K562 (cell line): Measurements from ENCODE around the gene COMMD10. TPM values are rescaled to one million over a fixed set of nuclear protein-coding genes. Genes with fewer than 3 reads are reported as not detected.

Source experiments
- ATAC-seq: fragments of 200-7000 bp; cut with Tn5 transposase; 3 replicates; pipeline ENCODE4 v1.9.1; 2020; ENCODE audit warnings: moderate library complexity
- BruUV-seq: library from RNA; stranded (reverse); fragments of 400-500 nt; replicated peaks from 2 replicates; lab custom pipeline; 2021; lab: Mats Ljungman, UMichigan
- CTCF ChIA-PET: fragments of 300-600 bp; formaldehyde crosslinking; extraction: SDS; loops from one replicate; lab custom pipeline; 2021; ENCODE audit warnings: low intra/inter-chr PET ratio; lab: Yijun Ruan, JAX
- POLR2A ChIA-PET: fragments of 300-600, 350-650 bp; sonication (Branson Sonifier 250); formaldehyde crosslinking; extraction: SDS; loops from one replicate; lab custom pipeline; 2021; ENCODE audit warnings: antibody characterized with exemption, inconsistent platforms; lab: Yijun Ruan, JAX
- DNase-seq, 4 experiments: peaks; one replicate each; pipeline versions ENCODE4 v3.0.0 to v3.0.0-alpha.2; 2011 to 2018; ENCODE audit warnings: low spot score in 3 of 4, mixed read lengths in 3 of 4; ENCODE audit errors: extremely low read depth in 1 of 4
- FAIRE-seq: peaks from 2 replicates; lab custom pipeline; 2011; peaks lifted over from hg19 to GRCh38; lab: Jason Lieb, UNC
- H2AFZ ChIP-seq: 2 replicates; pipeline ENCODE4 v1.6.0; 2011; ENCODE audit warnings: low read depth, low read length, control low read depth, inconsistent platforms
- H3K27ac ChIP-seq: fragments of 200-600 bp; 3 replicates; pipeline ENCODE4 v1.8.0; 2011; ENCODE audit warnings: low read depth, mild to moderate bottlenecking, control low read depth, inconsistent platforms, low read length, moderate library complexity, mixed read lengths; ENCODE audit errors: extremely low read depth
- H3K27me3 ChIP-seq, 2 experiments: fragments of 300-600 bp in 1 of 2; 2 replicates in 1 of 2; 3 replicates in 1 of 2; pipeline versions ENCODE4 v1.6.0 to v1.8.0; 2011; ENCODE audit warnings: inconsistent platforms in 2 of 2, low read length in 2 of 2, mild to moderate bottlenecking in 1 of 2, mixed read lengths in 1 of 2, moderate library complexity in 1 of 2; ENCODE audit not compliant: control insufficient read depth in 2 of 2, insufficient read depth in 2 of 2
- H3K36me3 ChIP-seq: fragments of 300-600 bp; 3 replicates; pipeline ENCODE4 v1.8.0; 2011; ENCODE audit warnings: mild to moderate bottlenecking, low read length, inconsistent platforms; ENCODE audit not compliant: control insufficient read depth, insufficient read depth
- H3K4me1 ChIP-seq, 2 experiments: fragments of 200-600 bp in 1 of 2; replicated peaks in 1 of 2; 2 replicates in 1 of 2; 3 replicates in 1 of 2; pipeline versions ENCODE4 v1.5.1 to v1.8.0; 2011; ENCODE audit warnings: inconsistent platforms in 2 of 2, low read length in 2 of 2, mild to moderate bottlenecking in 1 of 2, mixed read lengths in 1 of 2, moderate library complexity in 1 of 2; ENCODE audit not compliant: control insufficient read depth in 2 of 2, insufficient read depth in 2 of 2
- H3K4me2 ChIP-seq: 2 replicates; pipeline ENCODE4 v1.6.1; 2011; ENCODE audit warnings: low read length, control low read depth, inconsistent platforms, mixed read lengths; ENCODE audit not compliant: insufficient read depth
- H3K4me3 ChIP-seq: fragments of 200-600 bp; sonication (generic), shearing (Covaris generic); 2 replicates; pipeline ENCODE4 v1.5.1; 2016; ENCODE audit warnings: control low read depth, inconsistent platforms
- H3K79me2 ChIP-seq: fragments of 200-600 bp; 3 replicates; pipeline ENCODE4 v1.8.0; 2011; ENCODE audit warnings: low read length, inconsistent platforms; ENCODE audit not compliant: control insufficient read depth, insufficient read depth
- H3K9ac ChIP-seq, 2 experiments: 2 replicates each; pipeline versions ENCODE4 v1.6.0 to v1.6.1; 2011; ENCODE audit warnings: low read depth in 2 of 2, low read length in 2 of 2, control low read depth in 1 of 2, inconsistent platforms in 1 of 2, mild to moderate bottlenecking in 1 of 2, mixed read lengths in 1 of 2; ENCODE audit not compliant: insufficient read depth in 1 of 2
- H3K9me1 ChIP-seq: one replicate; pipeline ENCODE4 v1.6.0; 2011; ENCODE audit warnings: inconsistent platforms, mild to moderate bottlenecking, low read length, moderate library complexity; ENCODE audit not compliant: control insufficient read depth, insufficient read depth
- H3K9me3 ChIP-seq: replicated peaks from 2 replicates; pipeline ENCODE4 v1.5.1; 2011; ENCODE audit warnings: low read depth, low read length, inconsistent platforms; ENCODE audit not compliant: control insufficient read depth, insufficient read depth
- H4K20me1 ChIP-seq: replicated peaks from 2 replicates; pipeline ENCODE4 v1.6.1; 2011; ENCODE audit warnings: low read length, inconsistent platforms, mixed read lengths; ENCODE audit not compliant: control insufficient read depth, insufficient read depth
- NR3C1 ChIP-seq: sonication (generic); formaldehyde crosslinking; IDR thresholded peaks from 2 replicates; pipeline ENCODE4 v1.8.1; 2022; ENCODE audit warnings: missing genetic modification reagents
- POLR2B ChIP-seq: fragments of 450-650 bp; IDR thresholded peaks from 2 replicates; pipeline ENCODE4 v1.6.1; 2018; ENCODE audit warnings: low read depth; ENCODE audit not compliant: partially characterized antibody
- RERE ChIP-seq: sonication (generic); formaldehyde crosslinking; IDR thresholded peaks from 2 replicates; pipeline ENCODE4 v1.8.0; 2023; ENCODE audit warnings: missing genetic modification reagents, mild to moderate bottlenecking, borderline replicate concordance
- WGBS: fragments of 100-300 bp; shearing (Covaris generic); methylation state at CpG from one replicate; pipeline ENCODE4 v1.1.6; 2016; ENCODE audit warnings: low coverage, mixed read lengths; ENCODE audit not compliant: insufficient coverage; ENCODE audit errors: missing lambda C conversion rate; 5-methylcytosine and 5-hydroxymethylcytosine counted together
- in situ Hi-C: fragments of 300-500 bp; cut with MboI; formaldehyde crosslinking; loops from 4 replicates; pipeline ENCODE4 v1.15.0; 2018; ENCODE audit warnings: inconsistent platforms, mixed read lengths
- intact Hi-C: fragments of 100-400 bp; cut with micrococcal nuclease; formaldehyde crosslinking; loops from 2 replicates; pipeline ENCODE4 v1.14.2; 2022
- polyA plus RNA-seq, 8 experiments: library from polyadenylated mRNA; depleted of rRNA in 4 of 8; stranded (reverse) in 5 of 8; unstranded in 3 of 8; fragments of >200 nt; fragmentation: Nextera tagmentation in 2 of 8; fragmentation: Illumina TruSeq in 1 of 8; extraction: Ambion mirVana in 2 of 8; extraction: Trizol in 1 of 8; gene quantifications; 2 replicates each; pipeline versions ENCODE4 v1.2.1 to v1.2.3, GENCODE V29; 2011 to 2014; ENCODE audit warnings: inconsistent platforms in 1 of 8, missing spikeins in 1 of 8
- total RNA-seq, 7 experiments: library from RNA; depleted of rRNA in 6 of 7; stranded (reverse); fragments of >200 nt in 6 of 7; fragmentation: Illumina TruSeq in 2 of 7; extraction: Trizol in 2 of 7; gene quantifications; 2 replicates each; pipeline versions ENCODE4 v1.2.1 to v1.2.3, GENCODE V29; 2011 to 2021; ENCODE audit warnings: low replicate concordance in 1 of 7

The COMMD10 gene
- total and polyA plus RNA-seq, 9 of the 15 experiments (the other 6 are each of a cell fraction or from before 2014, with no cell fraction given) = 17.9 to 101 (median 28.0) TPM

DNA sequence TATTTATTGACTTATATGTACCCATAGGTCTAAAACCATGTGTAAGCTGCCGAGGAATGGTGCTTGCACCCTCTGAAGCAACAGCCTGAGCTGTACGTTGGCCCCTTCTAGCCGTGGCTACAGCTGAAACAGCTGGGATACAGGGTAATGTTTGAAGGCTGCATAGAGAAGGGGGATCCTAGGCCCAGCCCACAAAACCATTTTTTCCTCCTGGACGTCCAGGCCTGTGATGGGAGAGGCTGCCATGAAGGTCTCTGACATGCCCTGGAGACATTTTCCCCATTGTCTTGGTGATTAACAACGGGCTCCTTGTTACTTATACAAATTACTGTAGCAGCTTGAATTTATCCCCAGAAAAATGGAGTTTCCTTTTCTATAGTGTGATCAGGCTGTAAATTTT, 244.7 kb downstream of the COMMD10 start:
- FAIRE-seq = no peak
- Histone ChIP-seq H3K4me1 (no peaks in the 10 kb centered on the region), H3K4me2 (no peak overlapping the region), H3K9ac (no peak overlapping the region), H3K27ac (no peak overlapping the region), H3K9me3 (no peaks in the 10 kb centered on the region), H4K20me1 (no peaks in the 10 kb centered on the region), H2AFZ (no peak overlapping the region), H3K36me3 (no peaks in the 10 kb centered on the region), H3K79me2 (no peaks in the 10 kb centered on the region), H3K27me3 (no peaks in the 10 kb centered on the region), H3K4me3 (no peak overlapping the region), H3K9me1 (no peaks in the 10 kb centered on the region)
- CTCF ChIA-PET = no interaction called here
- TF ChIP-seq RERE (CRISPR knock-in tag) (no peak), POLR2B (no peak), NR3C1 (no peak)
- in situ Hi-C loops = no loop called here
- no peak for ATAC-seq
- POLR2A ChIA-PET = no interaction called here
- intact Hi-C loops = no loop called here
- DNase-seq = no peak
- no TSS peak for BruUV-seq
- WGBS = 26% methylated on average over 5 of the region's 5 CpGs
